HFF-Myc (cell line): Measurements from ENCODE around the gene HTR4.

Experiments used
- DNase-seq: peaks from one replicate; pipeline ENCODE4 v3.0.0-alpha.2; 2011; ENCODE audit warnings: low read depth; ENCODE audit errors: extremely low read depth
- H3K4me3 ChIP-seq: replicated peaks from 2 replicates; pipeline ENCODE4 v1.5.1; 2011; ENCODE audit warnings: low read depth, mild to moderate bottlenecking, control low read depth, low read length
- CTCF ChIP-seq: IDR thresholded peaks from 2 replicates; pipeline ENCODE4 v1.5.1; 2012; ENCODE audit warnings: mild to moderate bottlenecking, low read depth, low read length, control low read depth; ENCODE audit errors: missing control alignments

HTR4 gene

DNA sequence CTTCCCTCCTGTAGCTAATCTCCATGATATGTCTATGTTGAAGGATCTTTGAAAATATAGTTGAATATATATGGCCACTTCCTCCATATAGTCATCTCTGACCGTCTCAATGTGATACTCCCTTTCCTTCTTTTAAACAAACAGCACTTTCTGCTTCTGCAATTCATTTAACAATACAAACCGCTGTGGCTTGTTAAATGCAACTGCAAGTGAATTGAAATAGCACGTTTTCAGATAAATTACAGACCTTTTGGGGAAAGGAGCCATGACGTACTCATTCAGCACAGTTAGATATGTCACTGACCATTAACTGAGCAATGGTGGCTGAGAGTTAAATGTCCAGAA lies 188.1 kb downstream of the HTR4 start:
- no peak for TF ChIP-seq CTCF
- DNase-seq, result no peak
- no peak overlapping the region for H3K4me3 ChIP-seq

GRCh38 chr5:148465381-148466235 lies 188.7 kb downstream of the HTR4 start:
- no peak for TF ChIP-seq CTCF
- H3K4me3 ChIP-seq, result no peak overlapping the region
- DNase-seq, result no peak

- no peak for DNase-seq
- TF ChIP-seq CTCF, result no peak
- H3K4me3 ChIP-seq, result no peak overlapping the region
Measured at GRCh38 chr5:148459669-148460068, 194.7 kb downstream of the HTR4 start.

GRCh38 chr5:148458036-148458888 lies 196.1 kb downstream of the HTR4 start:
- DNase-seq, result no peak
- TF ChIP-seq CTCF, result no peak
- H3K4me3 ChIP-seq, result no peak overlapping the region

- DNase-seq, result no peak
- no peak overlapping the region for H3K4me3 ChIP-seq
- TF ChIP-seq CTCF, result peak; percentile 33
Measured at GRCh38 chr5:148457183-148457620, 197.1 kb downstream of the HTR4 start.

GRCh38 chr5:148455185-148455584 lies 199.1 kb downstream of the HTR4 start:
- DNase-seq, result peak; percentile 16
- TF ChIP-seq CTCF, result no peak
- no peak overlapping the region for H3K4me3 ChIP-seq
